PC-9 (cell line): Measurements from ENCODE around the gene UBE2V1. TPM values are rescaled to one million over a fixed set of nuclear protein-coding genes. Genes with fewer than 3 reads are reported as not detected.

ENCODE experiments used
- BruUV-seq: library from RNA; stranded (reverse); fragments of 400-500 nt; replicated peaks from 2 replicates; lab custom pipeline; 2021; lab: Mats Ljungman, UMichigan
- CTCF ChIA-PET: fragments of 300-600 bp; sonication (Branson Sonifier 250); formaldehyde crosslinking; loops from one replicate; lab custom pipeline; 2022; ENCODE audit warnings: antibody characterized with exemption; lab: Charles Lee
- POLR2A ChIA-PET: fragments of 300-600 bp; sonication (Branson Sonifier 250); formaldehyde crosslinking; loops from one replicate; lab custom pipeline; 2022; ENCODE audit warnings: antibody characterized with exemption; ENCODE audit not compliant: unreplicated experiment; lab: Charles Lee
- DNase-seq, 2 experiments: peaks; one replicate each; pipeline versions ENCODE4 v3.0.0 to v3.0.0-alpha.2; 2015 to 2022; ENCODE audit warnings: mixed read lengths in 1 of 2
- H2AFZ ChIP-seq: fragments of 200-600 bp; sonication (generic); 2 replicates; pipeline ENCODE4 v1.8.1; 2017; ENCODE audit warnings: antibody characterized with exemption
- H3F3A ChIP-seq: fragments of 200-600 bp; sonication (generic); 2 replicates; pipeline ENCODE4 v1.8.1; 2017; ENCODE audit warnings: antibody characterized with exemption, mild to moderate bottlenecking, low read depth; ENCODE audit not compliant: insufficient read depth
- H3K27ac ChIP-seq: fragments of 200-600 bp; sonication (generic); 2 replicates; pipeline ENCODE4 v1.6.1; 2016; ENCODE audit warnings: mixed run types
- H3K27me3 ChIP-seq: fragments of 200-600 bp; sonication (generic); 2 replicates; pipeline ENCODE4 v1.6.1; 2016; ENCODE audit warnings: low read depth, mixed run types; ENCODE audit not compliant: insufficient read depth
- H3K36me3 ChIP-seq: fragments of 200-600 bp; sonication (generic); 2 replicates; pipeline ENCODE4 v1.6.1; 2016; ENCODE audit warnings: low read depth, mixed run types
- H3K4me1 ChIP-seq: fragments of 200-600 bp; sonication (generic); replicated peaks from 2 replicates; pipeline ENCODE4 v1.6.1; 2016; ENCODE audit warnings: mixed run types; ENCODE audit not compliant: insufficient read depth
- H3K4me2 ChIP-seq: fragments of 200-600 bp; sonication (generic); 2 replicates; pipeline ENCODE4 v1.6.1; 2017; ENCODE audit warnings: mixed run types
- H3K4me3 ChIP-seq: fragments of 200-600 bp; sonication (generic); 2 replicates; pipeline ENCODE4 v1.6.1; 2016; ENCODE audit warnings: mixed run types
- H3K79me2 ChIP-seq: fragments of 200-600 bp; sonication (generic); 2 replicates; pipeline ENCODE4 v1.6.1; 2017; ENCODE audit warnings: low read depth, mixed run types
- H3K9me2 ChIP-seq: fragments of 200-600 bp; sonication (generic); 2 replicates; pipeline ENCODE4 v1.8.1; 2017; ENCODE audit warnings: mild to moderate bottlenecking; ENCODE audit not compliant: insufficient read depth
- H3K9me3 ChIP-seq: fragments of 200-600 bp; sonication (generic); 2 replicates; pipeline ENCODE4 v1.8.1; 2016; ENCODE audit warnings: low read depth; ENCODE audit not compliant: insufficient read depth
- H4K20me1 ChIP-seq: fragments of 200-600 bp; sonication (generic); 2 replicates; pipeline ENCODE4 v1.8.1; 2017; ENCODE audit not compliant: insufficient read depth
- EZH2 ChIP-seq: fragments of 200-600 bp; sonication (generic); IDR thresholded peaks from 2 replicates; pipeline ENCODE4 v1.8.0; 2017; ENCODE audit warnings: antibody characterized with exemption, low read depth
- intact Hi-C: fragments of 100-400 bp; cut with micrococcal nuclease; formaldehyde crosslinking; loops from one replicate; pipeline ENCODE4 v1.10.0; 2022; ENCODE audit not compliant: unreplicated experiment
- total RNA-seq: library from RNA; stranded (reverse); gene quantifications from 2 replicates; pipeline ENCODE4 v1.2.3, GENCODE V29; 2021
- TF ChIP-seq, protein P1 (sequence below): fragments of 200-600 bp; sonication (generic); conservative IDR thresholded peaks from 2 replicates; pipeline ENCODE4 v1.6.1; 2017; ENCODE audit warnings: mixed run types, antibody characterized with exemption, mild to moderate bottlenecking, moderate library complexity

Gene UBE2V1
- total RNA-seq, 1 experiment from 2014 or later, result 174 TPM

DNA sequence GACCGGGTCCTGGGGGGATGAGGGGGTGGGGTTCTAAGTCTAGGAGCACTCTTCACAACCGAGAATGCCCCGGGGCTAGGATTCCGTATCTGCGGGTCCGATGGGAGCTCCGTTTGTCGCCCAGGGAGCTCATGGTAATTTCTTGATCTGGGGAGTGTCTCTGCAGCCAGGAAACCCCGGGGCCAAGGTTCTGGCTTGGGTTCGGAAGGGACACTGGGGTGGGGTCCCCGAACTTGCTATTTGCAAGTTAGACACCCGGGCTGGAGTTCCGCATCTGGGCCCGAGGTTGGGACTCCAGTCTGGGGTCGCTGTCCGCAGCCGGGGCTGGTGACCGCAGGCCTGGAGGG lies 40.2 kb upstream of the UBE2V1 start:
- peak overlapping the region; percentile 80 for H3K4me3 ChIP-seq
- no peak overlapping the region; the same call in 1 of the 2 replicates for H3K27ac ChIP-seq
- TF ChIP-seq, protein P1, sequence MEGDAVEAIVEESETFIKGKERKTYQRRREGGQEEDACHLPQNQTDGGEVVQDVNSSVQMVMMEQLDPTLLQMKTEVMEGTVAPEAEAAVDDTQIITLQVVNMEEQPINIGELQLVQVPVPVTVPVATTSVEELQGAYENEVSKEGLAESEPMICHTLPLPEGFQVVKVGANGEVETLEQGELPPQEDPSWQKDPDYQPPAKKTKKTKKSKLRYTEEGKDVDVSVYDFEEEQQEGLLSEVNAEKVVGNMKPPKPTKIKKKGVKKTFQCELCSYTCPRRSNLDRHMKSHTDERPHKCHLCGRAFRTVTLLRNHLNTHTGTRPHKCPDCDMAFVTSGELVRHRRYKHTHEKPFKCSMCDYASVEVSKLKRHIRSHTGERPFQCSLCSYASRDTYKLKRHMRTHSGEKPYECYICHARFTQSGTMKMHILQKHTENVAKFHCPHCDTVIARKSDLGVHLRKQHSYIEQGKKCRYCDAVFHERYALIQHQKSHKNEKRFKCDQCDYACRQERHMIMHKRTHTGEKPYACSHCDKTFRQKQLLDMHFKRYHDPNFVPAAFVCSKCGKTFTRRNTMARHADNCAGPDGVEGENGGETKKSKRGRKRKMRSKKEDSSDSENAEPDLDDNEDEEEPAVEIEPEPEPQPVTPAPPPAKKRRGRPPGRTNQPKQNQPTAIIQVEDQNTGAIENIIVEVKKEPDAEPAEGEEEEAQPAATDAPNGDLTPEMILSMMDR, result no peak
- no peak for TF ChIP-seq EZH2
- no peak for DNase-seq
- H3K4me1 ChIP-seq, result peaks cover 39% of the 10 kb centered on the region
- no peaks in the 10 kb centered on the region for H3K9me3 ChIP-seq
- peaks cover 16% of the 10 kb centered on the region; the same call in 1 of the 2 replicates for H3F3A ChIP-seq
- CTCF ChIA-PET, result interaction anchor here (0.6 to 3.2 kb wide), 10 partner anchors 13 to 900 kb away, joined by 3 to 32 read pairs (median 9); no protein-coding TSS in a partner anchor
- peak overlapping the region; percentile 95 for H3K4me2 ChIP-seq
- POLR2A ChIA-PET, result interaction anchor here (0.5 to 1.0 kb wide), 8 partner anchors 13 to 1618 kb away, joined by 3 to 12 read pairs (median 5); no protein-coding TSS in a partner anchor
- no peaks in the 10 kb centered on the region; the same call in 1 of the 2 replicates for H4K20me1 ChIP-seq
- H2AFZ ChIP-seq, result peak overlapping the region; percentile 92
- no TSS peak for BruUV-seq
- no peaks in the 10 kb centered on the region for H3K36me3 ChIP-seq
- intact Hi-C loops, result loop anchor here (1.0 to 5.0 kb wide), 3 partner anchors 13 to 82 kb away; partner anchors contain the start of gene UBE2V1
- H3K27me3 ChIP-seq, result no peaks in the 10 kb centered on the region
- no peaks in the 10 kb centered on the region for H3K9me2 ChIP-seq
- peaks cover 51% of the 10 kb centered on the region for H3K79me2 ChIP-seq

DNA sequence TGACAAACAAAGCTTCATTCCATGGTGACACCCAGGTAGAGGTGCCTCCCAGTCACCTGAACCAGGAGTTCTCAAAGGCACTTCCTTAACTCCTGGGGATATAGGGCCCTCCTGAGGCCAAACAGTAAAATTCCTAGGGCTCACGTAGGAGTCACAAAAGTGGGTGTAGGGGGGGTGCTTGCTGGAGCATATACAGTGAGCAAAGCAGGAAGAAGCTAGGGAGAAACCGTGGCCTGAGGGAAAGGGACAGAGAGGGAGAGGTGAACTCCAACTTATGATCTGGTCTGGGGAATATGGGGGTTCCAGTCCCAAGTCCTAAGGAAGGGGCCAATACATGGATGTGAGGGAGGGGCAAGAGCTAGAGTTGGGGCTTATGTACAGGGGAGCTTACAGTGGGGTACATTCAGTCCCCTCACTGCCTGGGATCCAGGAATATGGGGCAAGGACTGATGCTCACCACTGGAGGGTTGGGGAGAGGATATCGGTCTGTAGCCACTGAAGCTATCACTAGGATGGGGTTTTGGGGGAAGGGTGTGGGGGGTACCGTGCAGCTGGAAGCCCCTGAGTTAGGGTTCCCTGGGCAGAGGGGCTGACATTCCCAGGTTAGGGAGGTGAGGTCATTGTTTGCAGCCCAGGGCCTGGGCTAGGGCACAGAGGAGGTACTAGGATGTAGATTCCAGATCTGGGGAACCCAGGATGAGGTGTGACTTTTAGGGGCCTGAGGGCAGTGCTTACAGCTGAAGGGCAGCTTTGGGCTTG lies 39.6 kb upstream of the UBE2V1 start:
- Histone ChIP-seq H3K9me3 (no peaks in the 10 kb centered on the region), H3F3A (peaks cover 21% of the 10 kb centered on the region; the same call in 1 of the 2 replicates), H3K4me1 (peaks cover 45% of the 10 kb centered on the region), H3K4me3 (peak overlapping the region; percentile 80), H3K79me2 (peaks cover 54% of the 10 kb centered on the region), H3K9me2 (no peaks in the 10 kb centered on the region), H4K20me1 (no peaks in the 10 kb centered on the region; the same call in 1 of the 2 replicates), H3K36me3 (no peaks in the 10 kb centered on the region), H2AFZ (peak overlapping the region; percentile 92; the same call in 1 of the 2 replicates), H3K4me2 (peak overlapping the region; percentile 95), H3K27me3 (no peaks in the 10 kb centered on the region), H3K27ac (no peak overlapping the region)
- no TSS peak for BruUV-seq
- POLR2A ChIA-PET, result interaction anchor here (0.5 to 0.9 kb wide), 9 partner anchors 13 to 1617 kb away, joined by 3 to 15 read pairs (median 5); no protein-coding TSS in a partner anchor
- intact Hi-C loops, result loop anchor here (1.0 to 5.0 kb wide), 5 partner anchors 14 to 82 kb away; partner anchors contain the start of gene UBE2V1
- CTCF ChIA-PET, result interaction anchor here (0.6 to 3.2 kb wide), 14 partner anchors 14 to 899 kb away, joined by 3 to 32 read pairs (median 6); no protein-coding TSS in a partner anchor
- DNase-seq, result peak; percentile 59 to 82
- no peak for TF ChIP-seq EZH2
- TF ChIP-seq, protein P1, result peak; percentile 60

DNA sequence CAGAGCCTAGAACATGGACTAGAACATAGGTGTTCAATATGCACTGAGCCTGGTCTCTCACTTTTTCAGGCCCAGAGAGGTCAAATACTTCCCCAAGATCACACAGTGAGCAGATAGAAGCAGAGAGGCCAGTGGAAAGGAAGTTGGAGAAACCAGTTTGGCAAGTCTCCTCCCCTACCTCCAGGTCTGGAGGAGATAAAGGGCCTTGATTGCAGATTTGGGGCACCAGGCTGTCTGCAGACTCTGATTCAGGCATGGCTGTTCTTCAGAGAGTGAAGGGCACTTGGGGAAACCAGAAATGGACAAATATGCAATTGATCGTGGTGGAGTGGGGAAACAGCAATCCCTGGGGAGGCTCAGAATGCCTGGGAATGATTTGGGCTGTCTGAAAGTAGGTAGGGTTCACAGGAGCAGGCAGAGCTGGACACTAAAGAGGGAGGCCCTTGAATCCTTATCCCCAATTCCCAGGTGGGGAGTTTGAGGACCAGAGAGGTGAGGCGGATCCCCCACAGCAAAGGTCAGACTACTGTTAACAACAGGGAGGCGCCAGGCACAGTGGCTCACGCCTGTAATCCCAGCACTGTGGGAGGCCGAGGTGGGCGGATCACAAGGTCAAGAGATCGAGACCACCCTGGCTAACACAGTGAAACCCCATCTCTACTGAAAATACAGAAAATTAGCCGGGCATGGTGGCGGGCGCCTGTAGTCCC lies 38.2 kb upstream of the UBE2V1 start:
- Histone ChIP-seq H3K9me3 (no peaks in the 10 kb centered on the region), H3K4me1 (peaks cover 59% of the 10 kb centered on the region), H3K27ac (peak overlapping the region; percentile 37), H4K20me1 (no peaks in the 10 kb centered on the region; the same call in 1 of the 2 replicates), H3K79me2 (peaks cover 68% of the 10 kb centered on the region), H3K36me3 (no peaks in the 10 kb centered on the region), H2AFZ (no peak overlapping the region), H3K27me3 (no peaks in the 10 kb centered on the region), H3F3A (peaks cover 32% of the 10 kb centered on the region; the same call in 1 of the 2 replicates), H3K4me2 (peak overlapping the region; percentile 95), H3K9me2 (no peaks in the 10 kb centered on the region), H3K4me3 (peak overlapping the region; percentile 21; the same call in 1 of the 2 replicates)
- TF ChIP-seq EZH2, result no peak
- TF ChIP-seq, protein P1, result no peak
- POLR2A ChIA-PET, result no interaction called here
- CTCF ChIA-PET, result interaction anchor here (2.2 to 2.7 kb wide), 2 partner anchors 21 to 35 kb away, joined by 10 to 11 read pairs; no protein-coding TSS in a partner anchor
- BruUV-seq, result no TSS peak
- DNase-seq, result peak; percentile 61 to 87
- intact Hi-C loops, result loop anchor here (5.0 kb wide), 1 partner anchor 39 kb away; the partner anchor contains the start of gene UBE2V1
